ENCODE measurements around the gene STMP1.

STMP1 gene

DNA sequence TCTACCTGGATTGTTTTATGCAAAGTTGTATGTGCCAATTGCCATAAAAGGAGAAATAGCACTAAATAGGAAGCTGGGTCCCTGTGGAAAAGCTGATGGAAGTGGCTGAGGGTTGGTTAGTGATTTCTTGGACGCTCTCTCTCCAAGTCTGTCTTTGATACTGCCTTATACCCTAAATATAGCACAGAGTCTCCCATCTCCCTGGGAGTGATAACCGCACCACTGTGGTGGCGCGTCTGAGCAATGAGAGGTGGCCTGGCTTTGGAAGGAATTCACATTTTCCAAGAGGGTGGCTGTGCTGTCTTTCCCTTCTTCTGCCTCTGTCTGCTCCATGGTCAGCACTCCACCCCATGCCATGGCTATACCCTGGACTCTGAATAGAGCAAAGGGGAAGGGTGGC lies 31.2 kb downstream of the STMP1 start:
- in situ Hi-C loops (cut with MboI; ENCODE audit: low sequenced_read_pairs): no loop called here

DNA sequence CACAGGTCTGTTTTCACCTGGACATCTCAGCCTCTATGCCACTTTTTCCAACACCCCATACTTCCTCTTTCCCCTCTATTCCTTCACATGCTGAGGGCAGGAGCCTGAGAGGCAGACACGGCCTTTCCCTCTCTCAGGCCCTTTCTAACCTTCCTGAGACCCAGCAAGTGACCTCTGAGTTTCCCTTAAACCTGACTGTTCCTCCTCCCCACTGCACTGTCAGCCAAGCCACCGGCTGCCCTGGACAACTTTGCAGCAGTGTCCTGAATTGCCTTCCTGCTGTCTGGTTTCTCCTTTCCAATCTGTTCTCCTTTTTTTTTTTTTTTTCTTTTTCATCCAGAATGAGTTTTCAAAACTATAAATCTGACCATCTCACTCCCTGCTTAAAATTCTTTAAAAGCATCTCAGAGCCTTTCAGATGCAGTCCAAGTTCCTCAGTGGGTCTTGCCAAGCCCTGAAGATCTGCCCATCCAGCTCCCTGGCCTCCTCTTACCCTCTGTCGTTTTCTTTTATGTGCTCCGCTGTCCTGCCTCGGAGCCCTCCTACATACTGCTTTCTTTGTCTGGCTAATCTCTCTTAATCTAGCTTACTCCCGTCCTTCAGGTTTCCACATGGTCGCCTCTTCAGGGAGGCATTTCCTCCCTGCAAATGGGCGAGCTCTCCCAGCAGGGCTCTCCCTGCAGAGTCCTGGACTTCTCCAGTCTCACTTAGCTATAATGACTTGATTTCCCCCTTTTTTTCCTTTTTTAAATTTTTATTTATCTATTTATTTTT lies 35.1 kb downstream of the STMP1 start:
- in situ Hi-C loops (cut with MboI; ENCODE audit: low sequenced_read_pairs): no loop called here

DNA sequence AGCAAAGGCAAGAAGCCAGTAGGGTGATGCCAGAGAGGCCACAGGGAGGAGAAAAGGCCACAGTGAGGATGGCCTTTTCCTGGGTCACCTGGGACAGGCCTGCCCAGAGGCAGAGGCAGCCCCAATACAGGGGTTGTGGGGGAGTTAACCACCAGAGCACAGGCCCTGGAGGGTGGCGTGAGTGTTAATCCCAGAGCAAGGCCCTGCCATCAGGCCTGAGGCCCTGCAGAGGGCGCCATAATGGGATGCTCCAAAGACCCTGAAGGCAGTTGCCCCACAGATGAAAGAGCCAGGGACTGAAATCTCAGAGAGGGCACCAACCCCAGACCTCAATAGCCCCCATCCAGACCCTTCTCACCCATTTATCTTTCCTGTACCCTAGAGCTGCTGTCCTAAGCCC lies 41.8 kb downstream of the STMP1 start:
- in situ Hi-C loops (cut with MboI; ENCODE audit: low sequenced_read_pairs): no loop called here

DNA sequence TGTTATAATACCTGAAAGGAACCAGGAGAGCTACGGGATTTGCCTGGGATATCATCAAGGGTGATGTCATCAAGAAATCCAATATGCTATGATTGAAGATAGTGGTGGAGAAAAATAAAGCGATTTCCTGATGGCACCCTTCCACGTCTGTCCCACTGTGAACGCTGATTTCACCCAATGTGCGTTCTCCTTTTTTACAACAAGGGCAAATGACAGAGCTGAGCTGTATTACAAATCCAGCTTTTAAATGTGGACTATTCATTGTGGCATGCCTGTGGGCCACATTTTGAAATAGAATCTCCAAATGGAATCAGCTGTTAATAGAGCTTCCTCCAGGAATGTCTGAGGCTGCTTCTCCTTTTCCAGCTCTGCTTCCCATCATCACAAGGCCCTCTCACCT lies 42.4 kb downstream of the STMP1 start:
- in situ Hi-C loops (cut with MboI; ENCODE audit: low sequenced_read_pairs): no loop called here

DNA sequence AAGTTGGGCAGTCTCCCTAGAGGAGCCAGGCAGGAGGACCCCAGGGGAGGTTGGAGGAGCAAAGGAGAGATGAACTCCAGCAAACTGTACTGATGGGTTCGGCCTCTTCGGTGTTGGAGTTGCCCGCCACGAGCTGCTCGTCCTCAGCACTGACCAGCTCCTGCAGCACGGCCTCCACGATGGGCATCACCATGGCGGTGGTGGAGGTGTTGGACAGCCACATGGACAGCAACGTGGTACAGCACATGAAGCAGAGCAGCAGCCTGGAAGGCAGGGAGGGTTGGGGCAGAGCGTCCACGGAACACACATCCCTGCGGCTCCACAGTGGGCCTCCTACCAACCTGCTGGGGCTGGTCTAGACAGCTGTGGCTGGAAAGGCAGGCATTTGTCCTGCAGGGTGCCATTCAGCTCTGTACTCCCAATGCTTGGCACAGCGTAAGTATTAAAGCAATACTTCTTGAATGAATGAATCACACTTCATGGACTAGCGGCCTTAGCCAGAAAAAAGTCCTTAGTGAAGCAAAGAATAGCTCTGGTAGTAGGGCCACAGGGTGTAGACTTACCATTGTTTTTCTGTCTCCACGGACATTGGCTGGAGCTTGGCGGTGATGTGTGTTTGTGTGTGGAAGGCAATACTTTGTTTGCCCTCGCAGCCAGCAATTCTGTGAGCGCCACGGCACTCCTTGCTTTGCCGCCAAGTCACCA lies 43.9 kb downstream of the STMP1 start:
- in situ Hi-C loops (cut with MboI; ENCODE audit: low sequenced_read_pairs): no loop called here

DNA sequence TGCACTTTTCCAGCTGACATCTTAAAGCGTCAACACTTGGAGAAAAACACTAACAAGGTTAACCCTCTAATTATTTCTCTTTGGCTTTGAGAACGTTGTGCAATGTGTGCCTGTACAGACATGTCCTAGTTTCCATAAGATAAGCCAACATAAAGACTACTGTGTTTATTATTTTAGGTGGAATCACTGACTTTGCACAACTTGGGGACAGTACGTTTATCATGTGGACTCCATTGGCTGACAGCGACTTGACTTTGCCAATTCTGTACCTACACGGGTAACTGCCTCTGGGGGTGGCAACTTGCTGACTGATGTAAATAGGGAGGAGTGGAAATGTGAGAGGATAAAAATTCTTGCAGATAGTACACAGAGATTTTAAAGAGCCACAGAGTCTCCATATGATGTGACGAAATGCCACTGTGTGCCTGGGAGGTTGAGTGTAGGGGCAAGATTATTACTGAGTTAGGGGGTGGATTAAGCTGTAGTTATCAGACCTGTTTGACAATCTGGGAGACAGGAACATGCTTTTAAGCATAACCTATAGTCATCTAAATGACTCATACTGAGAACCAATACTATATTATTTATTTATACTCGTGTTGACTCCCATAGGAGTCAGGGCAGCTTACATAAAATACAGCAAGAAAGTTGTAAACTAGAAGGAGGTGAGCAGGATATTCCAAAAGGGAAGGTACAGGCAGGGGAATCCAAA lies 44.7 kb downstream of the STMP1 start:
- in situ Hi-C loops (cut with MboI; ENCODE audit: low sequenced_read_pairs): no loop called here

DNA sequence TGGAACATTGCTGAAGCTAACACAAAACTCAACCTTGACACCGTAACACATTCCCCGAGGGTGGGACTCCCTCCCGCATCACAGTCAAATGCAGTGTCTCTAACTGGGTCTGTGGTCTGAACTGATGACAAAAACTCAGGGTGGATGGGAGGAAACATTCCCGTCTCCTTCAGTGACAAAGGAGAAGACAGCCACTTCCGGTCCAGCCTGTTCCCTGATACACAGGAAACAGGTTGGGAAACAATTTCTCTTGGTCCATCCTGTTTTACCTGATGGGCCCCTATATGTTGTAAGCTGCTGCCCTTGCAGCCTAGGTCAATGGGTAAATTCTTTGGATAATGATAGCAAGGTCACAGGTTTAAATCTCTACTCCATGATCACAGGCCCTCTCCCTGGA lies 45.3 kb downstream of the STMP1 start:
- in situ Hi-C loops (cut with MboI; ENCODE audit: low sequenced_read_pairs): no loop called here

DNA sequence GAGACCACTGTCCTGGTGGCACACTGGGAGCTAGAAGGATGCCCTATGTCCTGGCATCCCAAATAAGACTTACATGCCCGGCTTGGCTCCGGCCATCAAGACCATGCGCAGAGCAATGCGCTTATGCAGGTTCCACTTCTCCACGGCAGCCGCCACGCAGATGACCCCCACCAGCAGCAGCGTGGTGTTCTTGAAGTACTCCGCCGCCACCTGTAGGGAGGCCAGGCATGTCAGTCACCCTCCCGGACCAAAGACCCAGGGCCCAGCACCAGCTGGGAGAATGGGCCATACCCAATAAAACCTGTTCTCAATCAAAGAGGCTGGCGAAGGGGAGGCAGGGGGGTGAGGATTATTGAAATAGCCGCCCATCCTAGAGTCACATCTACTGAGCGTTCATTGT lies 45.7 kb downstream of the STMP1 start:
- in situ Hi-C loops (cut with MboI; ENCODE audit: low sequenced_read_pairs): no loop called here

DNA sequence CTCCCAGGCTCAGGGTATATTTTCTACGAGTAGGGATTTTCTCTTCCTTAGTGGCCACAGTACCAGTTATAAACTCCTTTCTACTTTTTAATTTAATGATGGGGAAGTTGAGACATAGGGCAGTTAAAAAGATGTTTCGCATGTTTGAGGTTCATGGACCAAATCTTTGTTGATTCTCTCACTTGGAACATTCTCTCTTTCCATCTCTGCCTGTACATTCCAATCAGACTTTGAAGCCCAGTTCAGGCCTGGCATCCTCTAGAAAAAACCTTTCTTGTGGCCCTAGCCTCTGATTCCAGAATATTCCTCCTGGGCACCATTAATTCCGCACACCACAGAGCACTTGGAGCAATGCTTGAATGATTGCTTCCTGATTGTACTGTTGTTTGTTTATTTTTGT lies 47.2 kb downstream of the STMP1 start:
- in situ Hi-C loops (cut with MboI; ENCODE audit: low sequenced_read_pairs): no loop called here

DNA sequence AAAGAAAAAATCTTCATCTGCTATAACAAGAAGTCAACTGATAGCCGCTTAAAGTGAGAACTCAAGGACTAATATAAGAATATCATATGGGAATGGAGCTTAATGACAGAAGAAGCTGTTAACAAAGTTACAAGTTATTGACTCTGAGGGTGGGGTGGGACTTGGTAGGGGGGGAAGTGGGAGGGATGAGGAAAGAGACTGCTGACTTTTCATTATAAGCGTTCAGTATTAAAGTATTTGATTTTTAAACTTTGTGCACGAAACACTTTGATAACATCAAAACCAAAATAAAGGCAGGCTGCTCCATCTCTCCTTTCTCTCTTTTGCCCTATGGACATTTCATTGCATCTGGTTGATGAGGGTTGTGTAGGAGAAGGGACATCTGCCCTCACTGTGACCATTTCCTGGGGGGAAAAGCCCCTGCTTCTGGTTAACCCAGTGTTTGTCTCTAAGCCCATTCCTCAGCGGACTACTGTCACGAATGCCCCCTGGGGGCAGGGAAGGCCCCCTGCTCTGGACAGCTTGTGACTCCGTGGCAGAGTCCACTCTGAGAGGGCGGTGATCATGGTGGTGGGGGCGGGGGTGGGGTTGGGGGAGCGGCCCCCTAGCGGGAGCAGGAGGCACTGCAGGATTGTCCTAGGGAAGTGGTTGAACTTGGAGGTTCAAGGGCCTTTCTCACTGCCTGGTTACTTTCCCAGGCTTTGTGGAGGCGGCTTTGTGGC lies 48.3 kb downstream of the STMP1 start:
- in situ Hi-C loops (cut with MboI; ENCODE audit: low sequenced_read_pairs): no loop called here

DNA sequence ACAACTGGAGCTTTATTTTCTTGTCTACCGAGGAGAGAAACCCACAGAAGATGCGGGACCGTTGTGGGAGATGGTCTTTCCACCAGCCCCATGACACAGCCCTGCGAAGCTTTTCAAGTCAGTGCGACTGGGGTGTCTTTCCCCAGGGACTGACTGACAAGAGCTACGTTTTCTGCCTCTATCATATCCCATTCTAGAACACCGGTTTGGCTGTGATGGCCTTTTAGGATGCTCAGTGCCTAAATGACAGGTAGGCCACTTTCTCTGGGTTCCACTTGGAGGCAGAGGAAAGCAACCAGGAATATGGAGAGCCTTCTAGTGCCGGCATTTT lies 48.8 kb downstream of the STMP1 start:
- in situ Hi-C loops (cut with MboI; ENCODE audit: low sequenced_read_pairs): no loop called here

DNA sequence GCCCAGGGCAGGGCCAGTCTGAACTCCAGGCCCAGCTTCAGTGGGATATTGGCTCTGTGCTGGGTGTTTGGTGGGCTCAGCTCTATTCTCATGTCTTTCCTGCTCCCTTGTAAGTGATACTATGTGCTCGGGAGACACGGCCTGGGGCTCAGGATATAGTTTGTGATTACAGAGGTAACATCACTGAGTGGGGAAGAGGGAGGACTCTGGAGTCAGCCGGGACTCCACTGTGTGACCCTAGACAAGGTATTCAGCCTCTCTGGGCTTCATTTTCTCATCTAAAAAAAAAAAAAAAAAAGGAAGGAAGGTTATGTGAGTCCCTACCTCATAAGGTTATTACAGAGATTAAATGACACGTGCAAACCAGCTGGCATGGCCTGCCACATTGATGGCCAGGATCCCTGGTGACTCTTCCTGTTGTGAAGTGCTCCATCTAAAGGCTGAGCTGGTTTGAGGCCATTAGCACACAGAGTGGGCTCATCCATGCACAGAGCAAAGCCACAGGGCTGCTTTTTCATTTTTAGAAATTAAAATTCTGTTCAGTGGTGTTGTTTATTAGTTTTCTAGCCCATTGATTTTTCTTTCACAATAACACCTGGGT lies 50.0 kb downstream of the STMP1 start:
- in situ Hi-C loops (cut with MboI; ENCODE audit: low sequenced_read_pairs): no loop called here

DNA sequence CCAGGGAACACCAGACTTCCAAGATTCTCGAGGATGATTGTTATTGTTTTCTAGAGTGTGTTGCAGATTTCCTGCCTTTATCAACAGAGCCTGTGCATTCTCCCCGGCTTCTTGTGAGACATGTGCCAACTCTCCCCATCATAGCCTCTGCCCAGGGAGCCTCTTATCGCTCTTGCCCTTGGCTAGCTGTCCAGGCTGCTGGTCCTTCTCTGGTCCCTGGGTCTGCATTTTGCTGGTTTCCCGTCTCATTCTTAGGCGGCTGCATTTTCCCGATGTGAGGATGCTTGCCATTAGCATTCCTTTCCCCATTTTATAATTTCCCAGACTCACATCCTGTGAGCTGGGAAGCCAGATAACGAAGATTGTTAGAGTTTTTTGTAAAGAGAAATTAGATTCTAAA lies 50.5 kb downstream of the STMP1 start:
- in situ Hi-C loops (cut with MboI; ENCODE audit: low sequenced_read_pairs): no loop called here

DNA sequence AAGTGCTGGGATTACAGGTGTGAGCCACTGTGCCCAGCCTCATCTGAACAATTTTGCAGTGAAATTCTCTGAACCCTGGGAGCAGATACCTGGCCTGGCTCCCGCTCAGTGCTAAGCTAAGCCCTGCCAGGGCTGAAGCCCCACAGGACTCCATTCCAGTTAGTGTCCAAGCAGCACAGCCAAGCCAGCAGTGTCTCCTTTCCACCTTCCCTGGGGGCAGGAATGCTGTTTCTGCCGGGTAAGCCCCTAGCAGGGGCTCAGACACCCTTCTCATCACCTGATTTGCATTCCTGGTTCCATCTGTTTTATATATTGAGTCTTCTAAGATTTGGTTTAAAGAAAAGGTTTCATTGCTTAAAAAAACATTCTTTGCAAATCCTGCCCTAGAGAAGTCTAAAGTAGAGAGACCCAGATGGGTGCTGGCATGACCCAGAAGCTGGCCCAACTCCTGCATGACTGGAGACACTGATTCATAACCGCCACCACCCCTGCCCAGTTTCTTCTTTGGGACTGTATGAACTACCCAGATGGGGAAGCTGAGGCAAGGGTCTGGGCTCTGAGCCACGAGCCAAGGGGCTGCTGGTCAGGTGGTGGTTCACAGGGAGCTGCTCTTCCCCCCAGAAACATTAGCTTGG lies 51.6 kb downstream of the STMP1 start:
- in situ Hi-C loops (cut with MboI; ENCODE audit: low sequenced_read_pairs): no loop called here

DNA sequence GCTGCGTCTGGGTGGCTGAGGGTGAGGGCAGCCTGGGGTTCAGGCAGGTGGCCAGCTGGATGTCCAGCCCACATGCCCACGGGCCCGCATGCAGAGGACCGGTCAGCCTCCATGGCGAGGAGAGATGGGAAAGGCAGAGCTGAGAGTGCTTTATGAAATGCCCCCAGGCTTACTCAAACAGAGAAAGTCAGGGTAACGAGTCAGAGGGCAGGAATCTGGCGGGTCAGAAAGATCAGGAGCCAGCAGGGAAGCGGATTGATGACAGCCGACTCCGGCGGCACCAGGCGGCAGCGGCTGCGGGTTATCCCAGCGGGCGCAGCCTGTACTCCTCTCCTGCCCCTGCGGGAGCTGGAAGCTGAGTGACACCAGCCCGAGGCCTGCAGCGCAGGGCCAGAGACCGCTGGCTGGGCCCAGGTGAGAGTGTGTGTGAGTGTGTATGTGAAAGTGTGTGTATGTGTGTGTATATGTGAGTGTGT lies 52.3 kb downstream of the STMP1 start:
- in situ Hi-C loops (cut with MboI; ENCODE audit: low sequenced_read_pairs): no loop called here

DNA sequence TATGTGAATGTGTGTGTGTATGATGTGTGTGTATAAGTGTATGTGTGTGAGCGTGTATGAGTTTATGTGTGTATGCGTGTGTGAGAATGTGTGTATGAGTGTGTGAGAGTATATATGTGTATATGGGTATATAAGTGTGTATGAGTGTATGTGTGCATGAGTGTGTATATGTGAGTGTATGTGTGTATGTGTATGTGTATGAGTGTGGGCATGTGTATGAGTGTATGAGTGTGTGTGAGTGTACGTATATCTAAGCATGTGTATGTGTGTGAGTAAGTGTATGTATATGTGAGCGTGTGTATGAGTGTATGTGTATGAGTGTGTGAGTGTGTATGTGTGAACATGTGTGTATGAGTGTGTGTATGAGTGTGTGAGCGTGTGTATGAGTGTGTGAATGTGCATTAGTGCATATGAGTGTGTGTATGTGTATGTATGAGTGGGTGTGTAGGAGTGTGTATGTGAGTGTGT lies 52.8 kb downstream of the STMP1 start:
- in situ Hi-C loops (cut with MboI; ENCODE audit: low sequenced_read_pairs): no loop called here

DNA sequence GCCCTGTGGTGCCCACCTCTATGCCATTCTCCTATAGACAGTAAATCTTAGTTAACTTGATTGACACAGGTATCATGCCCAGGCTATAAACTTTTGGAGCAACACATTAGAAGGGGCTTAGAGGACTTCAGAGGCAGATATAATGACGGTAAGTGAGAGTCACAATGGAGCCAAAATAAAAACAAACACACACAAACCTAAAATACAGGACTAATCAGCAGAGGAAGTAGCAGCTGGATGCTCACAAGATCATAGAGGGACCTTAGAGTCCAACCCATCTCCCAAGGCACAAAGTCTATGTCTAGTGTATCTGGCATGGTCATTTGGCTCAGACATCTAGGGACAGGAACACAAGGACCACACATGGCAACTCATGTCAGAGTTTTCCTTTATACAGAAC lies 53.4 kb downstream of the STMP1 start:
- in situ Hi-C loops (cut with MboI; ENCODE audit: low sequenced_read_pairs): no loop called here

DNA sequence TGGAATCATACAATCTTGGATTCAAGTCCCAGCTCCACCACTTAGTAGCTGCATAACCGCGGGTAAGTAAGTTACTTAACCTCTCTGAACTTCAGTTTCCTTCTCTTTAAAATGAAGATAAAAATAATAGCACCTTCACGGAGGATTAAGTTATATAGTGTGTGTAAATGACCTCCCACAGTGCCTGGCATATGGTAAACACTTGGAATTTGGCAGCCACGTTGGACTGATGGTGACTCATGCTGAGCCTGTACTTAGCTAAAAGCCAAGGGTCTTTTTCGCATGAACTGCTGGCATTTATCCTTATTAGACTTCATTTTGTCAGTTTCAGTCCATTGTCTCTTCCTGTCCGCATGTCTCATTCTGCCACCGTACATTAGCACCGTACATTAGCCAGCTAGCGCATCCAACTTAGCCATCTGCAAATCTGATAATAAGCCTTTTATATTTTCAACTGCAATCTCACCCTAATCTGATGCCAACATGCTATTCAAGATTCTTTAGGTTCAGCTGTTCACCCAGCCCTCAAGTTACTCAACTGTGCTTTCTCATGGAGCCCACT lies 54.4 kb downstream of the STMP1 start:
- in situ Hi-C loops (cut with MboI; ENCODE audit: low sequenced_read_pairs): no loop called here

DNA sequence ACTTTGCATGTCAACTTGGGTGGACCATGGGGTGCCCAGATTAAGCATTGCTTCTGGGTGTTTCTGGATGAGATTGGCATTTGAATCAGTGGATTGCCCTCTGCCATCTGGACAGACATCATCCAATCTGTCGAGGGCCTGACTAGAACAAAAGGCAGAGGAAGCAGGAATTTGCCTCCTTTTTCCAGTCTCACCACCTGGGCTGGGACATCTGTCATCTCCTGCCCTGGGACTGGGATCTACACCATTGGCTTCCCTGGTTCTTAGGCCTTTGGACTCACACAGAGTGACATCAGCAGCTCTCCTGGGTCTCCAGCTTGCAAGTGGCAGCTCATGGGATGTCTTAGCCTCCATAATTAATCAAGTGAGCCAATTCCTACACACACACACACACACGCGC lies 55.4 kb downstream of the STMP1 start:
- in situ Hi-C loops (cut with MboI; ENCODE audit: low sequenced_read_pairs): no loop called here

DNA sequence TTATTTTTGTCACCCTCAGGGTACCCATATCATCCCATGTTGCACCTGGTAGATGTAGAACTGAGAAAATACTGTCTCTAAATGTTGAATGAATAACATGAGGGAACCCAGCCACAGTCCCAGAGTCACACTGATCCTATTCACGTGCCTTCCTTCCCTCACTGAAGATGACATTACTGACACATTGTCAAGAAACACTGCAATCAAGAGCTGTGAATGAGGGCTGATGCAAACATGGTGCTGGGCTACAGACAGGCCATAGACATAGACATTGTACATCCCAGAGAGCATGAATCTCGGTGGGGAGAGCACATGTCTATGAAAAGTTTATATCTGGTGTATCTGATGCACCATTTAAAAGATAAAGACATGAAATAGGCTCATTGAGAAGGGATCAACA lies 55.9 kb downstream of the STMP1 start:
- in situ Hi-C loops (cut with MboI; ENCODE audit: low sequenced_read_pairs): no loop called here
